ENCODE results near the gene MACC1. TPM values are rescaled to one million over a fixed set of nuclear protein-coding genes. Genes with fewer than 3 reads are reported as not detected.

Gene MACC1
- total RNA-seq: under 0.01 and 0.06 TPM in 2 replicates

GRCh38 chr7:20217193-20217948 is at the start of gene MACC1:
Gene MACC1, minus strand, starts transcription at chr7:20217384. Its CDS starts 55,522 bp downstream, at chr7:20161862.

Other genes starting within 250 kb of the MACC1 start
- gene ITGB8, start 113.5 kb upstream of the MACC1 start, total RNA-seq: 5.7 and 10.1 TPM in 2 replicates

Measured in aortic smooth muscle cell (primary cell).